ENCODE data around the gene PSMA1. TPM values are rescaled to one million over a fixed set of nuclear protein-coding genes. Genes with fewer than 3 reads are reported as not detected.

Gene PSMA1
- total and polyA plus RNA-seq, 2 of the 13 experiments (the other 11 are each of a cell fraction or from before 2014, with no cell fraction given), result 188 to 229 TPM

GRCh38 chr11:14519917-14520746 lies at the start of gene PSMA1 (continued):
- peak; percentile 73 for TF ChIP-seq ZNF800 (CRISPR knock-in tag; IDR thresholded peaks at IDR 0.05)
- no peak for TF ChIP-seq TCF7L2 (IDR thresholded peaks at IDR 0.05; ENCODE audit: low read depth, low read length)
- peak; percentile 96 for TF ChIP-seq DMAP1 (CRISPR knock-in tag; IDR thresholded peaks at IDR 0.05)
- no peak for TF ChIP-seq ADNP (CRISPR knock-in tag; IDR thresholded peaks at IDR 0.05)
- TF ChIP-seq ZBTB14 (CRISPR knock-in tag; IDR thresholded peaks at IDR 0.05), result peak; percentile 40; the same call in 1 of the 2 replicates
- peak; percentile 94 for TF ChIP-seq E2F1 (CRISPR knock-in tag; IDR thresholded peaks at IDR 0.05)
- peak; percentile 92 for TF ChIP-seq CEBPG (CRISPR knock-in tag; IDR thresholded peaks at IDR 0.05)
- TF ChIP-seq ZNF780A (CRISPR knock-in tag; IDR thresholded peaks at IDR 0.05), result no peak; the same call in 1 of the 2 replicates
- TF ChIP-seq SATB2 (CRISPR knock-in tag; IDR thresholded peaks at IDR 0.05), result peak; percentile 87; the same call in 1 of the 2 replicates
- TF ChIP-seq CCAR2 (optimal IDR thresholded peaks at IDR 0.05; ENCODE audit: low read depth, low read length), result no peak
- TF ChIP-seq ZBTB20 (CRISPR knock-in tag; IDR thresholded peaks at IDR 0.05; ENCODE audit: borderline replicate concordance, low read depth), result no peak
- TF ChIP-seq ZFP82 (CRISPR knock-in tag; IDR thresholded peaks at IDR 0.05; ENCODE audit: borderline replicate concordance), result no peak
- peak; percentile 92; the same call in 1 of the 2 replicates for TF ChIP-seq SNAI1 (CRISPR knock-in tag; IDR thresholded peaks at IDR 0.05; ENCODE audit: borderline replicate concordance)
- peak; percentile 25 for TF ChIP-seq ATF3 (CRISPR knock-in tag; IDR thresholded peaks at IDR 0.05)
- TF ChIP-seq MYC (CRISPR knock-in tag; IDR thresholded peaks at IDR 0.05; ENCODE audit: borderline replicate concordance), result peak; percentile 90
- peak; percentile 69 for TF ChIP-seq ELF3 (CRISPR knock-in tag; IDR thresholded peaks at IDR 0.05)
- peak; percentile 80; the same call in 1 of the 2 replicates for TF ChIP-seq MIER3 (CRISPR knock-in tag; IDR thresholded peaks at IDR 0.05; ENCODE audit: borderline replicate concordance)
- TF ChIP-seq POLR2G (IDR thresholded peaks at IDR 0.05; ENCODE audit: low read depth, low read length), result peak; percentile 91
- peak; percentile 66 for TF ChIP-seq HNF1A (IDR thresholded peaks at IDR 0.05; ENCODE audit: low read depth)
- peak; percentile 52; the same call in 1 of the 2 replicates for TF ChIP-seq HNF1A (CRISPR knock-in tag; IDR thresholded peaks at IDR 0.05; ENCODE audit: borderline replicate concordance)
- no peak for TF ChIP-seq KDM6A (CRISPR knock-in tag; IDR thresholded peaks at IDR 0.05; ENCODE audit: low read depth)
- TF ChIP-seq RFX5 (IDR thresholded peaks at IDR 0.05; ENCODE audit: low read depth, low read length), result 0 out of 2 replicates have a peak, but pooled peaks have one; percentile 6
